Measurements from ENCODE around the gene ZRANB1.

DNA sequence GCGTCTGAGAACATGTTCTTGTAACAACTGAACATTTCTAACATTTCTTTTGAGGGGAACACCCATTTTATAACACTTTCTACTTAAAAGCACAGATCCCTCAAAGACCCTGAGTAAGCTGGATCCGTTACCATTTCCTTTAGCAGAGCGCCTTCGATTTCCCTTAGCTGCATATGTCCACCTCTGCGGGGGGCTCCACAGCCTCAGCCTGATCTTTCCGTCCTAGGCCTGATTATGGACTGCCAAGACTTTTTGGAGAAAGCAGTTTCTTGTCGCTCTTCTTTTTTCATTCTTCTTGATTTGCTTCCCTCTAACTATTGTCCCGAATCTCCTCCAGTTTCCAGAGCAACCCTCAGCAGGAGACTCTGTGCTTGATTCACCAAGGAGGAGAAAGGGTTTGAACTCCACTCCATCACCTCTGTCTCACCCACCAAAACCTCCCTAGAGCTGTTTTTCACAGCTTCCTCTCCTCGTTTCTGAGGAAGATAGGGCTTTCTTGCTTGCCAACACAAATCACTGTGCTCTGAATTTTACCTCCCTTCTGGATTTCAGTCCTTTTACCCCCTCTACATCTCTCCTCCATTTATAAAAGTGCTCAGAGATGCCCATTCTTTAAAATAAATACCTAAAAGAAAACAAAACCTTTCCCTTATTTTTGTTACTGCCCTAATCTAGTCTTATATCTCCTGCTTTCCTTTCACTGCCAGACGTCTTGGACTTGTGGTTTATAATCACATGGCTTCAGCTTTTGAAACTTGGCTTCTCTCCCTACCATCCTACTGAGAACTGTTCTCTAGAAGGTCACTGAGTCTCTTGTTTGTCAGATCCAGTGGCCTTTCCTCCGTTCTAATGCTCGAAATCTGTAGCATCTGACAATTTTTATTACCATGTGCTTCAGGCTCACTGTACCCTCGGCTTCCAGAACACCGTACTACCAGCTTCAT, 30.5 kb upstream of the ZRANB1 start:
- TF ChIP-seq CTCF (IDR thresholded peaks at IDR 0.05) (no peak), EZH2 (IDR thresholded peaks at IDR 0.05) (no peak)

All from neural progenitor cell (in vitro differentiated cells).